ENCODE measurements around the gene TNS1. TPM values are rescaled to one million over a fixed set of nuclear protein-coding genes. Genes with fewer than 3 reads are reported as not detected.

TNS1 gene
- total RNA-seq, 1 donor from 2014 or later, result 0.91 TPM

GRCh38 chr2:217756375-217757107 lies 246.3 kb downstream of the TNS1 start:
- H3K4me1 Mint-ChIP-seq (ENCODE audit: low read depth), result peaks cover 20% of the 10 kb centered on the region
- intact Hi-C loops (cut with micrococcal nuclease), result loop anchor here (5.0 kb wide), 1 partner anchor 104 kb away; no protein-coding TSS in a partner anchor
- peak overlapping the region; percentile 33 for H3K4me3 Mint-ChIP-seq (ENCODE audit: low read depth)
- peaks cover 1% of the 10 kb centered on the region for H3K9me3 Mint-ChIP-seq
- no peaks in the 10 kb centered on the region for H3K36me3 Mint-ChIP-seq (ENCODE audit: low read depth)
- H3K27ac Mint-ChIP-seq, result no peak overlapping the region
- peak; percentile 44 for DNase-seq (ENCODE audit: low spot score)
- no peaks in the 10 kb centered on the region for H3K27me3 Mint-ChIP-seq (ENCODE audit: low read depth)

GRCh38 chr2:217755027-217755745 lies 247.6 kb downstream of the TNS1 start:
- Mint-ChIP-seq H3K9me3 (no peaks in the 10 kb centered on the region), H3K27ac (no peak overlapping the region), H3K4me3 (ENCODE audit: low read depth) (no peak overlapping the region), H3K4me1 (ENCODE audit: low read depth) (peaks cover 20% of the 10 kb centered on the region), H3K36me3 (ENCODE audit: low read depth) (no peaks in the 10 kb centered on the region), H3K27me3 (ENCODE audit: low read depth) (no peaks in the 10 kb centered on the region)
- DNase-seq (ENCODE audit: low spot score), result no peak
- intact Hi-C loops (cut with micrococcal nuclease), result loop anchor here (5.0 kb wide), 1 partner anchor 103 kb away; no protein-coding TSS in a partner anchor

GRCh38 chr2:217753460-217754200 lies 249.2 kb downstream of the TNS1 start:
- Mint-ChIP-seq H3K36me3 (ENCODE audit: low read depth) (no peaks in the 10 kb centered on the region), H3K27ac (no peak overlapping the region), H3K9me3 (no peaks in the 10 kb centered on the region), H3K27me3 (ENCODE audit: low read depth) (no peaks in the 10 kb centered on the region), H3K4me3 (ENCODE audit: low read depth) (no peak overlapping the region), H3K4me1 (ENCODE audit: low read depth) (peaks cover 20% of the 10 kb centered on the region)
- no peak for DNase-seq (ENCODE audit: low spot score)
- intact Hi-C loops (cut with micrococcal nuclease), result no loop called here

DNA sequence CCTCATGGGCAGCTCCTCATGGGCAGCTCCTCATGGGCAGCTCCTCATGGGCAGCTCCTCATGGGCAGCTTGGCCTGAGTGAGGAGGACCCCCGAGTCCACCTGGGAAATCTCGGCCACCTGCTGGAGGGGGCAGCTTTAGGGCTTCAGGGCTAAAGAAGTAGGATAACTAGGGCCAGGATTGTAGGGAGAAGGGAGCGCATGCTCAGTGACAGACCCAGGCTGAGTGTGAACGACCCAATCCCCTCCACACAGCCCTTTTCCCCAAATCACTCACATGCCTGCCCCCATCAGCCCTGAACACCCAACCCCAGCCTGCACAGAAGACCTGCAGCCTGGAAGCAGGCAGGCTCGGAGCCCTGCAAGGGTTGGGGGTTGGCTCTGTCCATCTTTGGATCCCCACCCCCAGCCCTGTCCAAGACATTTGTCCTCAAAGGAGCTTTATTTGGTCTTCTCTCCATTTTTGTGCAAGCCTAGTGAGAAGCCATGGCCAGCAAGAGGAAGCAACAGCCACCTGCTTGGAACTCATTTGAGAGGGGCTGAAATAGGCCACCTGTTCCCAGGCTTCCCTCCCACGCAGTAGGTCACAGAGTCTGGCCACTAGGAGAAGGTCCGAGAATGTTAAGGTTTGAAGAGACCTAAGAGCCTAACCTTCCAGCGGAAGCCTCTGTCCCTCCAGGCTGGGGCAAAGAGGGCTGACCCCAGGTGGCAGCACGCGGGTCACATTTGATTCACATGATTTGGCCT lies 249.9 kb downstream of the TNS1 start:
- DNase-seq (ENCODE audit: low spot score), result no peak
- Mint-ChIP-seq H3K36me3 (ENCODE audit: low read depth) (no peaks in the 10 kb centered on the region), H3K27me3 (ENCODE audit: low read depth) (no peaks in the 10 kb centered on the region), H3K4me3 (ENCODE audit: low read depth) (no peak overlapping the region), H3K9me3 (no peaks in the 10 kb centered on the region), H3K27ac (no peak overlapping the region), H3K4me1 (ENCODE audit: low read depth) (peaks cover 20% of the 10 kb centered on the region)
- intact Hi-C loops (cut with micrococcal nuclease), result no loop called here

- H3K4me3 Mint-ChIP-seq (ENCODE audit: low read depth), result no peak overlapping the region
- H3K4me1 Mint-ChIP-seq (ENCODE audit: low read depth), result peaks cover 15% of the 10 kb centered on the region
- no peaks in the 10 kb centered on the region for H3K36me3 Mint-ChIP-seq (ENCODE audit: low read depth)
- H3K9me3 Mint-ChIP-seq, result no peaks in the 10 kb centered on the region
- H3K27me3 Mint-ChIP-seq (ENCODE audit: low read depth), result no peaks in the 10 kb centered on the region
- intact Hi-C loops (cut with micrococcal nuclease), result no loop called here
- no peak for DNase-seq (ENCODE audit: low spot score)
- H3K27ac Mint-ChIP-seq, result no peak overlapping the region
These were observed 250.8 kb downstream of the TNS1 start for GRCh38 chr2:217751952-217752351.

GRCh38 chr2:217751192-217751591 lies 251.6 kb downstream of the TNS1 start:
- intact Hi-C loops (cut with micrococcal nuclease), result no loop called here
- DNase-seq (ENCODE audit: low spot score), result no peak
- no peaks in the 10 kb centered on the region for H3K36me3 Mint-ChIP-seq (ENCODE audit: low read depth)
- H3K4me3 Mint-ChIP-seq (ENCODE audit: low read depth), result no peak overlapping the region
- H3K4me1 Mint-ChIP-seq (ENCODE audit: low read depth), result peaks cover 10% of the 10 kb centered on the region
- H3K9me3 Mint-ChIP-seq, result no peaks in the 10 kb centered on the region
- no peak overlapping the region for H3K27ac Mint-ChIP-seq
- no peaks in the 10 kb centered on the region for H3K27me3 Mint-ChIP-seq (ENCODE audit: low read depth)

Other genes with a start within 250 kb of the TNS1 start
- gene RUFY4, start 66.3 kb upstream of the TNS1 start, total RNA-seq, result 0.39 TPM in 1 of 2 replicates, not detected in the other
- gene CXCR2, start 123.0 kb upstream of the TNS1 start, total RNA-seq, result 0.09 TPM in 1 of 2 replicates, not detected in the other
- not detected in 2 replicates for gene CXCR1, start 164.0 kb upstream of the TNS1 start, total RNA-seq
- gene ARPC2, start 214.2 kb upstream of the TNS1 start, total RNA-seq, result 639 and 643 TPM in 2 replicates